ENCODE data around the gene SELENOV.

SELENOV gene

DNA sequence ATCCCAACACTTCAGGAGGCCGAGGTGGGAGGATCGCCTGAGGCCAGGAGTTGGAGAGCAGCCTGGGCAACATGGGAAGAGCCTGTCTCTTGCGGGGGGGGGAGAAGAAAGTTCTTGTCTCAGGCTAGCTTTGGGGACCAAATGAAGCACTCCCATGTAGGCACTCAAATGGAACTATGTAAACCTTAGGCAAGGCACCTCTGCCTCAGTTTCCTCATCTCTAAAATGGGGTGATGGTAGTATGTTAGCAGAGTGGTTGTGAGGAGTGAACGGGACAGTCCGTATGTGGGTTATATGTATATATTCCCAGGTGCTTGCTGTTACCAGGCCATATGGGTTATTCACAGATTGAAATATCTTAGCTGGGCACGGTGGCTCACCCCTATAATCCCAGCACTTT, 22.7 kb upstream of the SELENOV start:
- TF ChIP-seq, protein P1, sequence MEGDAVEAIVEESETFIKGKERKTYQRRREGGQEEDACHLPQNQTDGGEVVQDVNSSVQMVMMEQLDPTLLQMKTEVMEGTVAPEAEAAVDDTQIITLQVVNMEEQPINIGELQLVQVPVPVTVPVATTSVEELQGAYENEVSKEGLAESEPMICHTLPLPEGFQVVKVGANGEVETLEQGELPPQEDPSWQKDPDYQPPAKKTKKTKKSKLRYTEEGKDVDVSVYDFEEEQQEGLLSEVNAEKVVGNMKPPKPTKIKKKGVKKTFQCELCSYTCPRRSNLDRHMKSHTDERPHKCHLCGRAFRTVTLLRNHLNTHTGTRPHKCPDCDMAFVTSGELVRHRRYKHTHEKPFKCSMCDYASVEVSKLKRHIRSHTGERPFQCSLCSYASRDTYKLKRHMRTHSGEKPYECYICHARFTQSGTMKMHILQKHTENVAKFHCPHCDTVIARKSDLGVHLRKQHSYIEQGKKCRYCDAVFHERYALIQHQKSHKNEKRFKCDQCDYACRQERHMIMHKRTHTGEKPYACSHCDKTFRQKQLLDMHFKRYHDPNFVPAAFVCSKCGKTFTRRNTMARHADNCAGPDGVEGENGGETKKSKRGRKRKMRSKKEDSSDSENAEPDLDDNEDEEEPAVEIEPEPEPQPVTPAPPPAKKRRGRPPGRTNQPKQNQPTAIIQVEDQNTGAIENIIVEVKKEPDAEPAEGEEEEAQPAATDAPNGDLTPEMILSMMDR (IDR thresholded peaks at IDR 0.05; ENCODE audit: low read depth, low read length, missing control alignments) = no peak
- in situ Hi-C loops (cut with HindIII; ENCODE audit: low sequenced_read_pairs) = no loop called here
- DNase-seq (ENCODE audit: low read depth) = no peak
- H3K4me3 ChIP-seq (ENCODE audit: low read depth, low read length) = no peak overlapping the region

DNA sequence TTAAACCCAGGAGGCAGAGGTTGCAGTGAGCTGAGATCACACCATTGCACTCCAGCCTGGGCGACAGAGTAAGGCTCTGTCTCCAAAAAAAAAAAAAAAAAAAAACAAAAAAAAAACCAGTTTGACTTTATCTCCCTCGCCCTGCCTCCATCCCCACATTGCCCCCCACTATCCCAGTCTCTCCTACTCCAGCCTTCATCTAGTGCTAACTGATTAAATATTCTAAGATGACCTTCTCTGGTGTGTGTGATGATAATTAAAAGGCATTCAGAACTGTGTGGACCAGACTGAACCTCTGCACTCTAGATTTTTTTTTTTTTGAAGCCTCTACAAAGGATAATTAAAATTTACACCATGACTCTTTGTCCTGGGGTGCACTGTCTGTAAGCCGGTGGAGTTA, 22.2 kb upstream of the SELENOV start:
- no peak overlapping the region for H3K4me3 ChIP-seq (ENCODE audit: low read depth, low read length)
- TF ChIP-seq, protein P1 (IDR thresholded peaks at IDR 0.05; ENCODE audit: low read depth, low read length, missing control alignments) = no peak
- in situ Hi-C loops (cut with HindIII; ENCODE audit: low sequenced_read_pairs) = no loop called here
- DNase-seq (ENCODE audit: low read depth) = no peak

DNA sequence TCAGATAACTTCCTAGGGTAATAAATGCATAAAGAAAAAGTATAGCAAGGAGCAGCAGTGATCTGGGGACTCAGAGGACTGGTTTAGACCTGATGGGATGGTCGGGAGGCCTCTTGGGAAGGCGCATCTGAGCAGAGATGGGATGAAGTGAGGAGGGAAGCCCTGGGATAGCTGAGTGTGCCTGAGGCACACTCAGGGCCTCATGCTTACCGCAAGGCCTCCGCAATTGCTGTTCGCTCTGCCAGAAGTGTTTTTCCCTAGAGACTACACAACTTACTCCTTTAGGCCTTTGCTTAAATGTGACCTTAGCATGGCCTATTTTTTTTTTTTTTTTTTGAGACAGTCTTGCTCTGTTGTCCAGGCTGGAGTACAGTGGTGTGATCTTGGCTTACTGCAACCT, 20.3 kb upstream of the SELENOV start:
- DNase-seq (ENCODE audit: low read depth) = no peak
- H3K4me3 ChIP-seq (ENCODE audit: low read depth, low read length) = no peak overlapping the region
- TF ChIP-seq, protein P1 (IDR thresholded peaks at IDR 0.05; ENCODE audit: low read depth, low read length, missing control alignments) = no peak
- in situ Hi-C loops (cut with HindIII; ENCODE audit: low sequenced_read_pairs) = no loop called here

DNA sequence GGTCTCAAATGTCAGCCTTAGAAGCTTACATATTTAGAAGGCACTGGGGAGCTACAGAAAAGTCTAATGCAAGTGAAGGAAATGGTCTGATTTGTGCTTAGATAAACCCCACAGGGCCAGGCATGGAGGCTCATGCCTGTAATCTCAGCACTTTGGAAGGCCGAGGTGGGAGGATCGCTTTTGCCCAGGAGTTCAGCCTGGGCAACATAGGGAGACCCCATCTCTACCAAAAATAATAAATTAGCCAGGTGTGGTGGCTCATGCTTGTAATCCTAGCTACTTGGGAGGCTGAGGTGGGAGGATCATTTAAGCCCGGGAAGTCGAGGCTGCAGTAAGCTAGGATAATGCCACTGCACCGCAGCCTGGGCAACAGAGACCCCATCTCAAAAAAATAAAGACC, 18.9 kb upstream of the SELENOV start:
- no peak overlapping the region for H3K4me3 ChIP-seq (ENCODE audit: low read depth, low read length)
- no peak for DNase-seq (ENCODE audit: low read depth)
- TF ChIP-seq, protein P1 (IDR thresholded peaks at IDR 0.05; ENCODE audit: low read depth, low read length, missing control alignments) = no peak
- in situ Hi-C loops (cut with HindIII; ENCODE audit: low sequenced_read_pairs) = no loop called here

DNA sequence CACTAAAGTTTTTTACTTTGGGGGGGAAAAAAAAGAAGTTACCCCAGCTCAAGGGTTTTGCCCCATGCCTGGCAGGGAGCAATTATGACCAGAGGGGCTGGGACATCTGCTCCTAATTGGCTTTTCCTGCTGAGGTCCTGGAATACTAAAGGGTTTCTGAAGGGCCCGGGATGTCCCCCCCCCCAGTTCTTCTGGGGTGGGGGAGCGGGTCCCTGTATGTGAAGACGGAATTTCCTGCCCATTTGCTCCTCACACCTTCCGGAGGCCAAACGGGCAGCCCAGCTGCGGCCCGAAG, 17.3 kb upstream of the SELENOV start:
- in situ Hi-C loops (cut with HindIII; ENCODE audit: low sequenced_read_pairs) = no loop called here
- TF ChIP-seq, protein P1 (IDR thresholded peaks at IDR 0.05; ENCODE audit: low read depth, low read length, missing control alignments) = no peak
- H3K4me3 ChIP-seq (ENCODE audit: low read depth, low read length) = no peak overlapping the region
- DNase-seq (ENCODE audit: low read depth) = no peak

DNA sequence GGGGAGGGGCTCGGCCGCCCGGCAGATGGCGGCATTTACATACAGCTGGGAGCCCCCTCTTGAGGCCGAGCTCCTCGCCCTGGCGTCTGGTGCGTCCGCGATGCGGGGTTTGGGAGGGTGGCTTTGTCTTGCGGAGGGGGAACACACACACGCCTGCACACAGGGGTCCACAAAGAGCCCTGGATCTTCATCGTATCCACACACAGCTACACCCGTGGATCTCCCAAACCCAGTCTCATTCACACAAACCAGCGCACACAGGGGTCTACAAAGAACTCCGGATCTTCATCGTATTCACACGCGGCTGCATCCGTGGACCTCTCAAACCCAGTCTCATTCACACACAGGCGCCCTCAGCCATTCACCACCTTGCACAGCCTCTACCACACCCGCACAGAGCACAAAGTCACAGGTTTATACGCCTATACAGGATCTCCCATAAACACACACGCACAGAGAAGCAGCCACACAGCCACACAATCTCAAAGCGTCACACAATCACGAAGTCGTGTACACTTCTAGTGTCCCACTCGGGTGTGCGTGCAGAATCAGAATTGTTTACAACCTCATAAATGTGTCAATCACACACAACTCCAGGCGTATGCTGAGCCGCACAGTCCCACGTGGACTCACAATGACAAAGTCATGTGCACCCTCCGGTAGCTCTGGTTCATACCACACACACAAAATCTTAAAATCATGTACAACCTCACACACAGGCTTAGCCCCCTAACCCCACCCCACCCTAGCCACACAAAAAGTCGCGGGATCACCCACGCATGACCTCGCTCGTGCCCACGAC, 16.7 kb upstream of the SELENOV start:
- in situ Hi-C loops (cut with HindIII; ENCODE audit: low sequenced_read_pairs) = no loop called here
- H3K4me3 ChIP-seq (ENCODE audit: low read depth, low read length) = peak overlapping the region; percentile 8
- no peak for DNase-seq (ENCODE audit: low read depth)
- TF ChIP-seq, protein P1 (IDR thresholded peaks at IDR 0.05; ENCODE audit: low read depth, low read length, missing control alignments) = peak; percentile 43
